Measurements from ENCODE around the gene SURF6.

Gene SURF6

DNA sequence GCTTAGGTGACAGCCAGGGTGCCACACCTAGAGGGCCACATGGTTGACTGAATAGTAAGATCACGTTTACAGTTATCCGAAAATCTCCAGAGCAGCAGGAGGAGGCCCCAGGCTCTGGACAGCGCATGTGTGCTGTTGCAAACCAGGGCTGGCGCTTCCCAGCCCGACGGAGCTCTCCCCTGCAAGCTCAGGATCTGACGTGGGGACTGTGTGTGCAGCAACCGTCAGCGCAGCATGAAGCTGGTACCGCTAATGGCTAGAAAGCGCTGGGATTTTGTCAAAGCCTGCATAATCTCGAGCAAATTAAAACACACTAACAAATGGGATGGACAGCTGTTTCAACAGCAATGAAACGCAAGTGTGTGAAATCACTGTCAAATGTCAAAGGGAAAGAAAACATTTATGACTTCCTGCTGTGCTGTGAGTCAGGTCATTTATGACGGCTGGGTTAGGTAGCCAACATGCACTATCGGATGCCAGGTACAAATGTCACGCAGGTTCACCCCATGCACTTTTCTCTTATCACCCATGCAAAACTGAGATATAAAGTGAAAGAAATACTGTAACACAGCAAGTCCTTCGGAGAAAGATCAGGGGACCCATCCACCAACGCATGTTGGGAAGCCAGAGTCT lies 32.4 kb upstream of the SURF6 start:
- no peak for DNase-seq

DNA sequence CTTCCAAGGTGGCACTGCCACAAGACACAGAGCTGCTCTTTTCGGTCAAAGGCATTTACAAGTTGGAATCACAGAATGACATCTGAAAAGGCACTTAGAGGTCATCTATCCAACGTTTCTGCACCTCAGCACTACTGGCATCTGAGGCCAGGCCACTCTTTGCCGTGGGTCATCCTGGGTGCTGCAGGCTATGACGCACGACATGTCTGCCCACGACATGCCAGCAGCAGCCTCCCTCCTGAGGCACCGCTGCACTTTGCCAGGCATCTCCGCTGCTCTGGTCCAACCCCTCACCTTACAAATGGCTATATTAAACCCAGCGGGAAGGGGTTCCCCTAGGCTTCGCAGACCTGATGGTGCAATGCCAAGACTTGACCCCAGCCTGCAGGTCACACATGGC lies 31.8 kb upstream of the SURF6 start:
- no peak for DNase-seq

DNA sequence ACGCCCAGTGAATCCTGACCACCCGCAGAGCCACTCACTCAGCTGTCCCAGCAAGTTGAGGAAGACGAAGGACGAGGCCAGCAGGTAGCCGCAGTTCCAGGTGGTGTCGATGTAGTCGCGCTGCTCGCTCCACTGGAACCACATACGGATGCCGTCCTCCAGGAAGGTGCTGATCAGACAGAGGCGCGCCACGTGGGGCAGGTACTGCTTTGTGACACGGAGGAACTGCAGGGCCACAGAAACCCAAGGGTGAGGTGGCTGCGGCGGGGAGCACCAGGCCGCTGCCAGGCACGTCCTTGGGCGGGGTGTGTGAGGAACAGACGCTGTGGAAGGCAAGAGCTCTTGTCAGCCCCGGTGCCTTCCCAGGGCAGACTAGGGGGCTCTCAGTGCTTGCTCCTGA lies 31.2 kb upstream of the SURF6 start:
- no peak for DNase-seq

DNA sequence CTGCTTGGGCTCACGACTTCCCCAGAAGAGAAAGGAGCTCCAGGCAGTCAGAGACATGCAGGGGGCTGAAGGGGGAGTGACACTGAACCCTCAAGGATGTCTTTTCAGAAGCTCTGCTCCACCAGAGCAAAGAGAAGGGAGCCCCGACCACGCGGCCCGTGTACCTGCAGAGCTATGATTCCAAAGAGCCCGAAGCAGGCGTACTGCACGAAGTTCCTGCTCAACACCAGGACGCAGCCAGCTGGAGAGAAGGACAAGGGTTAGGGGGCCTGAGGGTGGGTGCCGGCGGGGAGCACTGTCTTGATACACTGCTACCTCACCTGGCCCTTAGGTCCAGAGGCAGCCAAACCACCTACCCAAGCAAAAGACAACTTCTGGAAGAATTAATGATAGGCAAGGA lies 30.4 kb upstream of the SURF6 start:
- no peak for DNase-seq

DNA sequence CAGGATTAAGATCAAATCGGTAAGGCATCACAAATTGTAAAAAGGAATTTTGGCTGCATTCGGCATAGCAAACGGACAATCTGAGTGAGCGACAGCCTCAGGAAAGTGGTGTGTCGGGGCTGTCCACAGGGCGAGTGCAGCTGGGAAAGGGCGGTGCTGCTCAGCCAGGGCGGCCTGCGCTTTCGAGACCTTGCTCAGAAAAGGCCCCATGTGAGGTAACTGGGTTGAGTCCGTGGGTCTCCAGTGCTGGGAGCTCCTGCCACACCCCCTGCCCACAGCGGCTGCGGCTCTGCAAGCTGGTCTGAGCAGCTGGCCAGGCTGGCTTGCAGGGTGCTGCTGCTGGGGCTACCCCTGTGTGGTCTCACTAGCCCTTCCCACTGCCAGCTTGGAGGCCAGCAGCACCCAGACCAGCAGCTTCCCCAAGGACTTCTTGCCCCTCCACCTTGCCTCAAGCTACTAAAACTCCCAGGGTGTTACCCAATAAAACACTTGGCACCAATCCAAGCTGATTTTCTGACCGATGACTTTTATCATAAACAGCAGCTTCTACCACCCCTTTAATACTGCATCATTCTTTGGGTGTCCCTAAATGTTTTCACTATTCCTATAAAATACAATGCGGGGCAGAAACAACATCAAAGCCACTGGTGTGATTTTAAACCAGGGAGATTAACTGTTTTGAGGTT lies 26.5 kb upstream of the SURF6 start:
- DNase-seq: no peak

DNA sequence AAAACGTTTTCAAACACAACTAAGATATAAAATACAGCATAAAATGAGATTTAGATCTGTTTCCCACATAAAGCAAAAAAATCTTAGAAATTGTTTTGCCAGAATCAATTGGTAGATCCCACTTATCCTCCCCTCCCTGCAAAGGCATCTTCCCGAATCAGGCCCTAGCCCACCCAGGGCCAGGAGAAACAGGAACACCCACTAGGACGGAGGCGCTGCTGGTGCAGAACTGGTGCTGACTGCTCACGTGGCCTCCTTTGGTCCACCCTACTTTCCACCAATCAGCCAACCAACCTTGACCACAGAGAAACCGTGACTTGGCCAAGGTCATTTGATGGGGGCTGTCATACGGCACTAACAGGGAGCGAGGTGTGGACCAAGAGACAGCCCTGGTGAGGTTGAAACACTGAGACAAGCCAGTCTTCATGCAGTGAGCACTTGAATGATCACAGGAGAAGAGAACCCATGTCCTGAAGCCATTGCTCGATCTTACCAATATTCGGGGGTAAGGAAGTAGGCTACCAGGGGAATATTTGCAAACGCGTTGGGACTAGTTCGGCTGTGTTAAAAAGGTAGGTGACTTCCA lies 25.6 kb upstream of the SURF6 start:
- no peak for DNase-seq

DNA sequence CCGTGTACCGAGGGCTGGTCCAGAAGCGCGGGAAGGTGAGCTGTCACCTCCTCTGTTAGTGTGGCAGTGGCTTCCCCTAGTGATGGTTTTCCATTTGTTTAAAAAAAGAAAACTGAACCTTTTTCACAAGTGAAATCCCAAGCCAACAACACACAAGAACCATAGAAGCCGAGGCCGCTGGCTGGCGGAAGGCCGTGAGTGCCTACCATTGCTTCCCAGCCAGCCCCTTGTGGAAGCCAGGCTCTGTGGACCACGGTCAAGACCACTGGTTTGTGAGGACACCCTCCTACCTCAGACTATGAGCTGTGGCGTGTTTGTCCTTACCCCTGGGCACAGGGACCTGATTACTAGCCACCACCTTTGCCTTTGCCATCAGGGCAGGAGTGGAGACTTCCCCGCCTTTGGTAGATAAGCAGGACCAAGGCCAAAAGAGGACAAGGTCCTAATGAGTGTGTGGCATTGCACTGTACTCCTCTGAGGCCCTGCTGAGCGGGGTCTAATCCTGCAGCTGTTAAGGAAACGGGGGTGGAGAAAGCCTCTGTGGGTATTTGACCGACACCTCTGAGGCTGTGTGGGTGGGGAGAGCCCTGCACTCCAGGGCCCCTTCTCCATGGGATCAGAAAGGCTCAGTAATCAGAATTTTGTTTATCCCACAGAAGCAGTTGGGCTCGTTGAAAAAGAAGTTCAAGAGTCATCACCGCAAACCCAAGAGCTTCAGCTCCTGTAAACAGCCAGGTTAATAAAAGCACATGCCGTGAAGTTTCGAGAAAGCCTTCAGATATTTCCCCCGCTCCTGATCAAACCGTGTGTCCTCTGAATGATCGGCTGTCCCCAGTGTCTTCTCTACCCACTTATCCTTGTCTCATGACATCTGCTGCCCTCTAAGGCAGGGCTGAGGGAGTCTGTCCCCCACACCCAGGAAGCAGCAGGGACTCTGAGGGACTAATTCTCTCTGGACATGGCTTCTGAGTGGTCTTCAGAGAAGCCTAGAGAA lies 24.7 kb upstream of the SURF6 start:
- DNase-seq: no peak

DNA sequence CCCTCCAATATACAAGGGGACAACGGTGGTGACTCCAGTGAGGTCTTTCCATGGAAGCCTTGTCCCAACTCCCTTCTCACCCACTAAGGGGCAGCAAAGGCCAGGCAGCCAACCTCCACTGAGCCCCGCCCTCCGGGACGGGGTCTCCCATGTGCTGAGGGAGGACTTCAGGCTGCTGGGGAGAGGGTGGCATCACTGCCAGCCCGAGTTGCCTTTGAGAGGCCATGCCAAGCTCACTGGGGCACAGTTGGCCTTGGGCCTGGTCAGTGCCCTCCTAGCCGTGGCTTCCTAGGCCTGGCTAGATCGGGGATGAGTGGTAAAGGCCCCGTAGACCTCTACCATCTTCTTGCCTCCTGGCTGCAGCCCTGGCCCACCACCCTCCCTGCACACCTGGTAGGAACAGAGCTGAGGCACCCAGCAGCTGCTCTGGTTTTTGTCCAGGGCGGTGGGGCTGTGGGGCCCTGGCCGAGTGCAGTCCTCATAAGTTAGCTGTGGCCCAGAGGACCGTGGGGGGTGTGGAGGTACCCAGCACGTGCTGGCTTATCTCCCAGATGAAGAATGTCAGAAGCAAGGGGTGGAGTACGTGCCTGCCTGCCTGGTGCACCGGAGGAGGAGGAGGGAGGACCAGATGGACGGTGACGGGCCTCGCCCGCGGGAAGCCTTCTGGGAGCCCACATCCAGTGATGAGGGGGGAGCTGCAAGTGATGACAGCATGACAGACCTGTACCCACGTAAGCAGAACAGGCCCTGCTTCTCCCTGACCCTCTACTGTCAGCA lies 23.6 kb upstream of the SURF6 start:
- peak in 2 of 51 donors; percentile 10 to 38 for DNase-seq

DNA sequence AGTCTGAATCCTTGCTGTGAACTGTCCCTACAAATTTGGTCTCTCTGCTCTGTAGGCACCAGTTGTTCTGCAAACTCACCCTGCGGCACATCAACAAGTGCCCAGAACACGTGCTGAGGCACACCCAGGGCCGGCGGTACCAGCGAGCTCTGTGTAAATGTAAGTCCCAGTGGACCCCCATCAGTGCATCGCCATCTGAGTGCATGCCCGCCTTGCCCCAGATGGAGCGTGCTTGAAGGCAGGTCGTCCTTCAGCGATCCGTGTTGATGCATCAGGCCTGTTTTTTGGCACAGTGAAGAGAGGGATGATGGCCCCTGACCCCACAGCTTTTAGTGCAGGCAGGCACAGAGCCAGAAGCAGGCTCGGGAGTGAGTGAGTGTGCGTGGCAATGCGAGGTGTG lies 21.7 kb upstream of the SURF6 start:
- DNase-seq: no peak

DNA sequence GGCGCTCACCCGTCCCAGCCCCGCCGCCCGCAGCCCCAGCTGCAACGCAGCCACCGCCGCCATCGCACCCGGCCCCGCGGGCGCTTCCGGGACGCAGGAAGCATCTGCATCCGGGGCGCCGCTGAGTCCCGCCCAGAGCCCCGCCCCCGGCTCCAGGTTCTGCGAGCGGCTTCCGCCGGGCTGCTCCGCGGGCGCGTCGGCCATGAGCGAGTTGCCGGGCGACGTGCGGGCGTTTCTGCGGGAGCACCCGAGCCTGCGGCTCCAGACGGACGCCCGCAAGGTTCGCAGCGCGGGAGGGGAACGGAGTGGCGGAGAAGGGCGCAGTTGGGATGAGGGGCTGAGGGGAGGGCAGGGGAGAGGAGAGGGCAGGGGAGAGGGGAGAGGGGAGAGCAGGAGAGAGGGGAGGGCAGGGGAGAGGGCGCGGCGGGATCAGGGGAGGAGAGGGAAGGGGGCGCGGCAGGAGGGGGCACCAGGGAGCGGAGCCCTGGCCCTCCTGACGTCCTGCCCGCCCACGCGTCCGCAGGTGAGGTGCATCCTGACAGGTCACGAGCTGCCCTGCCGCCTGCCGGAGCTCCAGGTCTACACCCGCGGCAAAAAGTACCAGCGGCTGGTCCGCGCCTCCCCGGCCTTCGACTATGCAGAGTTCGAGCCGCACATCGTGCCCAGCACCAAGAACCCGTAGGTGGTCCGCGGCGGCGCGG lies 20.6 kb upstream of the SURF6 start, which contains the start of the genes SURF1 and SURF2:
Gene SURF1 (minus strand): TSS at position 97 of the 701 bp plus-strand sequence. CDS start 34 bp downstream, at position 63.
Gene SURF2 (plus strand): TSS at position 160 of the 701 bp plus-strand sequence. CDS start 43 bp downstream, at position 203.
- DNase-seq: peak in 50 of 51 donors; percentile 19 to 90 (median 70)

DNA sequence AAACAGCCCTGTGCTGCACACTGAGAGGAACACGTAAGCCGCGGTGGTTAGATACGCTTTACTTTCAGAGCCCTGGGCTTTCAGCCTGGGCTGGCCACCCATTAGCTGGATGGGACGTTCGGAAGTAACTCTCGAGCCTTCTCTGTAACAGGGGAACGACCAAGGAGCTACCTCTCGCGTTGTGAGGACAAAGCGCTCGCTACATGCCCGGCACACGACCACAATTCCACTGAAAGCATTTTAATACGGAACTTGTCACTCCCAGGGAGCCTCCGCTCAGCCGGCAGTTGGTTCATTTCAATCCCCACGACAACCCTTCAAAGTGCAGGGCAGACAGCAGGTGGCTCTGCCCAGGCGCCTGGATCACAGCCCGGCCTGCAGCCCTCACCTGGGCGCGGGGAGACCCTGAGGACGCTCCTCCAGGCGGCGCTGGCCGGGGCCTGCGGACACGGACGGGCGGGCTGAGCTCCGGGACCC lies 19.9 kb upstream of the SURF6 start:
- no peak for DNase-seq

DNA sequence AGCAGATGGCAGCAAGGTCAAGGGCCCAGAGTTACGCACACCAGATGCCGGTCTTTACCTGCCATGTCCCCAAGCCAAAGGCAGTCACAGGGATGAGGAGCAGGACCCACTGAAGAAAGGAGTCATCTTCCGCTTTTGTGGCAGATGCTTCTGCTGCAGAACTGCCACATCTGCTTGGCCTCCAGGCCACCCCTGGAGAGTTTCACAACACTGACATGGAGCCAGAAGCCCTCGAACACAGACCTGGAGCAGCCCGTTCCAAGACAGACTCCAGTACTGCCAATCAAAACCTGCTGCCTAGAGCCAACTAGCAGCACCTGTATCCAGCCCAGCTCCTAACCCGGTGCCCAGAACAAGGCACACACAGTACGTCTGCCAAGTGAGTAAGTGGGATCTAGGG lies 18.8 kb upstream of the SURF6 start:
- no peak for DNase-seq

DNA sequence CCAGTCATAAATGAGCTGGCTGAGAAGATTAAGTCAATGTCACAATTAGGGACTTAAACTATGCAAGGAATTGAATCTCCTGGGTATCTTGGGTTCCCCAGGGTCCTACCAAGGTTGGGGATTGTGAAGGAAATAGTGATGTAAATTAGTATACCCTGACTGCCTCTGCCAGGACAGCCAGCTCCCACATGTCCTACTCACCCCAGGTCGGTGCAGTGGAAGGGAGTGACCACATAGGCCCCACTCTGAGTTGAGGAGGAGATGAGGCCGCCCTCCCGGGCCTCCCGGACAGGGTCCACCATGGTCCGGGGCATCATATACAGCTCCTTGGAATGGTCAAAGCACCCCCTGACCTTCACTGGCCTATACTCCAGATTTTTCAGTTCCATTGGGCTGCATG lies 17.6 kb upstream of the SURF6 start:
- no peak for DNase-seq

DNA sequence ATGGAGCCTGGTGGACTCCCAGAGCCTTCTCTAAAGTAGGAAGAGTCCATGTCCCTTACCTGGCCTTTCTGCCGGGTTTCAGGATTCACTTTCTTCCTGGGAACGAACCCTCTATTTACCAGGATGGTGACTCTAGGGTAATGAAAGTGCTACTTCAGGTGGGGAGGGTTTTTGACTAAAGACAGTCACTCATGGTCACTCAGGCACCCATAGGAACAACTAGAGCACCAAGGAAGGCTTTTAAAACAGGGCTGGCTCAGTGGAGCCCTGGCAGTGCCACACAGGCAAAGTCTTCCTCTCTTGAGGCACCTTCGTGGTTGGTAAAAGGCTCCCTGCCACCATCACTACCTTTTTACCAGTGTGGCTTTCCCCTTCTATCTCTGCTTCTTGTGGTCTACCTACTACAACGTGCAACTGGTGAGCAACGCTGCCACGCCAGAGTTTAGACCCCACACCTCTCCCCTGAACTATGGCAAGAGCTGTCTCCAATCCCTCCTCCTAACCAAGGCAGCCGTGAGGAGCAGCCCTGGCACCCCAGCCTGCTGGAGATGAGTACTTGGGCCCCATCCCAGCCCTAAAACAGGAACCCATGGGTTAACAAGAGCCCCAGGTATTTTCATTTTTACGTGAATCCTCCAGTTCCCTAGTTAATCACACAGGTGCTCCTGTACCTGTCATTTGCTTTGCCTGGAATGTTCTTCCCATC lies 16.8 kb upstream of the SURF6 start:
- no peak for DNase-seq

DNA sequence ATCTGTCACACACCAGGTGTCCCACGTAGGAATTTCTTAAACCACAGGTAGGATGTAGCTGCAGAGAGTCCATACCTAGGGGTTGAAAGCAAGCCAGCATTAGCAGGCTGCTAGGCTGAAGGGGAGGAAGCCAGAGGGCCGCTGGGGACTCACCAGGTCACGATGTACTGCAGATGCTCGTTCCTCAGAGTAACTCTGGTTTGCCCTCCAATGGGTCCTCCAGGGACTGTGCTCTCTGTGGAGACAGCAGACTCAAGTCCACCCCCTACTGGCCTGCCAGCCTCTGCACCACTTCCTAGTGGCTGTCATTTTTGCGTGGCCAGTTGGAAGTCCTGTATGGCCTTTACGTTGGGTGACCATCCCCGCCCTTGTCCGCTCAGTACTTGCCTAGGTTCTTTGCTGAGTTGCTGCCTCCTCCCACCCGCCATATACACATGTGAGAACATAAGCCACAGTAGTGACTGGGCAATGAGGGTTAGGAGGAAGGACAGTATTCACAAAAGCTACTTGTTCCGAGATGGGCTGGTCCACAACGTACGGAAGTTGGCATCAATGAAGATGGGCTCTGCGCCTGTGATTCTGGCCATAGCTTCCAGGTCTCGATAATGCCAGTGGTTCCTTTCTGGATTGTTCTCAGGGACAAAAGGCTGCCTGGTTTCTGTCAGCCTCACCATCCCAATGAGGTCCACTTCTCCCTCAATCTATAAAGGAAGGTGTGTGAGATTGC lies 16.1 kb upstream of the SURF6 start:
- DNase-seq: peak in 4 of 51 donors; percentile 5 to 26 (median 12)

DNA sequence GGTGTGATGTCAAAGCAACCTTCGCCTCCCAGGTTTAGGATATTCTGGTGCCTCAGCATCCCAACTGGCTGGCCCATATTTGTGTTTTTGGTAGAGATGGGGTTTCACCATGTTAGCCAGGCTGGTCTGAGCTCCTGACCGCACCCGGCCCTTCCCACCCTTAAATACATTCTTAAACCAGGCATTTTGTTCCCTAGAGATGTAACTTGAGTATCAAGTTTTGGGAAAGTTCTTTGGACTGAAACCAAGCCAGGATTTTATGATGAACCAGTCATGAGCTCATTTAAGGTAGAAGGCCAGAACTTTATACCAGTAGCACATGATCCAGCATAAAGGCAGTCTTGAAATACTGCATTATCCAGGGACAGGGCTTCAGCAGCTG lies 15.5 kb upstream of the SURF6 start:
- DNase-seq: no peak

DNA sequence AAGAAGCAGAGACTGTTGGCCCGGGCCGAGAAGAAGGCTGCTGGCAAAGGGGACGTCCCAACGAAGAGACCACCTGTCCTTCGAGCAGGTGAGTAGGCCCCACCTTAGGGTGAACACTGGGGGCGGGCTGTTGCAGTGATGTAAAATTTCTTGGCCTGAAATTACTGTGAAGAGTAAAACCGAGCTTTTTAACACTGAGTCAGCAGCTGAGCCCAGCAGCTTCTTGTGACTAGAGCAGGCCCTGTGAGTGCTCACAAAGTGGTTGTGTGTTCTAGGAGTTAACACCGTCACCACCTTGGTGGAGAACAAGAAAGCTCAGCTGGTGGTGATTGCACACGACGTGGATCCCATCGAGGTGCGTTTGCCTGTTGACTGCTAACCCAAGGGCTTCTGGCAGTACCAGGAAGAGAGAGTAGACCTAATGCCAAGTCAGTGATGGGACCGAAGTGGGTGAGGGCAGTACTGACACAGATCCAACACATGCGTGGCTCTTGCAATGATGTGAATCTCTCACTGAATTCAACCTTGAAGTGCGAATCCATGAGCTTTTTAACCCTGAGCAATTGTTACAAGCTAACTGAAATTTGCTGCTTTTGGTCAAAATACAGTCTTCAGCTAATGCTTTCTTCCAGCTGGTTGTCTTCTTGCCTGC lies 14.1 kb upstream of the SURF6 start:
- no peak for DNase-seq
